ENCODE results near the gene SCN9A.

GRCh38 chr2:166304656-166305055 lies 71.1 kb downstream of the SCN9A start:
- TF ChIP-seq CTCF (IDR thresholded peaks at IDR 0.05; ENCODE audit: insufficient read depth, low read length) (no peak), POLR2AphosphoS5 (IDR thresholded peaks at IDR 0.05; ENCODE audit: low read depth) (no peak)
